Activated CD4-positive, alpha-beta T cell treated with anti-CD3 and anti-CD28 coated beads, Interleukin-2, amount 10 ng/mL, durations not matched to agents 24 days and 14 days (primary cell): ENCODE data around the gene TM9SF4. TPM values are rescaled to one million over a fixed set of nuclear protein-coding genes. Genes with fewer than 3 reads are reported as not detected.
"Not testable (repeated sequence)": the region's sequence is repeated elsewhere in the genome, so short reads cannot be mapped to it uniquely, and the experiment has no call there.

Source experiments
- DNase-seq: peaks from one replicate; pipeline ENCODE4 v3.0.0; 2022
- H3K27ac Mint-ChIP-seq: one replicate; pipeline ENCODE4 v1.8.0; 2022; ENCODE audit warnings: mild to moderate bottlenecking, mixed read lengths
- H3K27me3 Mint-ChIP-seq: one replicate; pipeline ENCODE4 v1.8.0; 2022; ENCODE audit warnings: mixed read lengths
- H3K36me3 Mint-ChIP-seq: one replicate; pipeline ENCODE4 v1.8.0; 2022; ENCODE audit warnings: low read depth, mild to moderate bottlenecking, mixed read lengths
- H3K4me1 Mint-ChIP-seq: one replicate; pipeline ENCODE4 v1.8.0; 2021; ENCODE audit warnings: mixed read lengths
- H3K4me3 Mint-ChIP-seq: one replicate; pipeline ENCODE4 v1.8.0; 2022; ENCODE audit warnings: mild to moderate bottlenecking, moderate library complexity, mixed read lengths
- H3K9me3 Mint-ChIP-seq: one replicate; pipeline ENCODE4 v1.8.0; 2021; ENCODE audit warnings: mixed read lengths
- intact Hi-C: fragments of 100-400 bp; cut with micrococcal nuclease; formaldehyde crosslinking; loops from one replicate; pipeline ENCODE4 v1.15.1; 2023
- total RNA-seq: library from RNA; stranded (reverse); gene quantifications from 2 replicates; pipeline ENCODE4 v1.2.3, GENCODE V29; 2022

The TM9SF4 gene
- total RNA-seq, 1 donor from 2014 or later, result 49.8 TPM

- Mint-ChIP-seq H3K27ac (no peak overlapping the region), H3K36me3 (peaks cover 75% of the 10 kb centered on the region), H3K4me1 (peaks cover 3% of the 10 kb centered on the region), H3K9me3 (no peaks in the 10 kb centered on the region), H3K4me3 (no peak overlapping the region), H3K27me3 (no peaks in the 10 kb centered on the region)
- no peak for DNase-seq
- intact Hi-C loops, result no loop called here
These were observed 52.8 kb downstream of the TM9SF4 start for GRCh38 chr20:32162351-32162750.

- no peak for DNase-seq
- Mint-ChIP-seq H3K9me3 (no peaks in the 10 kb centered on the region), H3K27me3 (no peaks in the 10 kb centered on the region), H3K4me1 (peaks cover 3% of the 10 kb centered on the region), H3K27ac (no peak overlapping the region), H3K36me3 (peaks cover 64% of the 10 kb centered on the region), H3K4me3 (no peak overlapping the region)
- intact Hi-C loops, result no loop called here
These were observed 54.4 kb downstream of the TM9SF4 start for GRCh38 chr20:32163951-32164350.

DNA sequence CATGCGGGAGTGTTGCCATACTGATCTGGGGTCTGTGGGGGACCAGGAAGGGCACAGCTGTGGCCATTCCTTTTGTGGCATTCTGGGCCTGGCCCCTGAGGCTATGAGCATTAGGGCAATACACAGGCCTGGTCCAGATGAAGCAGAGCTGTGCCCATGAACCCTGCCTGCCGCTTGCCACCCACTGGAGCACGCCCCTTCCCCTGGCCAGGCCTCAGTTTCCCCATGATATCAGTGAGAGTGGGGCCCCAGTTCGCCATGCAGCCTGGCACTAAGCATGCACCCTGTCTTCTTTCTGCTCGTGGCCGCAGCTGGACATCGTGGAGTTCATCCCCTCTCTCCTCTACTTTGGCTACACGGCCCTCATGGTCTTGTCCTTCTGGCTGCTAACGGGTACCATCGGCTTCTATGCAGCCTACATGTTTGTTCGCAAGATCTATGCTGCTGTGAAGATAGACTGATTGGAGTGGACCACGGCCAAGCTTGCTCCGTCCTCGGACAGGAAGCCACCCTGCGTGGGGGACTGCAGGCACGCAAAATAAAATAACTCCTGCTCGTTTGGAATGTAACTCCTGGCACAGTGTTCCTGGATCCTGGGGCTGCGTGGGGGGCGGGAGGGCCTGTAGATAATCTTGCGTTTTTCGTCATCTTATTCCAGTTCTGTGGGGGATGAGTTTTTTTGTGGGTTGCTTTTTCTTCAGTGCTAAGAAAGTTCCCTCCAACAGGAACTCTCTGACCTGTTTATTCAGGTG, 55.6 kb downstream of the TM9SF4 start:
- no peaks in the 10 kb centered on the region for H3K9me3 Mint-ChIP-seq
- no peak overlapping the region for H3K4me3 Mint-ChIP-seq
- H3K36me3 Mint-ChIP-seq, result peaks cover 55% of the 10 kb centered on the region
- intact Hi-C loops, result no loop called here
- H3K27me3 Mint-ChIP-seq, result no peaks in the 10 kb centered on the region
- DNase-seq, result no peak
- H3K4me1 Mint-ChIP-seq, result peaks cover 3% of the 10 kb centered on the region
- no peak overlapping the region for H3K27ac Mint-ChIP-seq

- peaks cover 51% of the 10 kb centered on the region for H3K36me3 Mint-ChIP-seq
These were observed 56.5 kb downstream of the TM9SF4 start for GRCh38 chr20:32165836-32166545.

DNA sequence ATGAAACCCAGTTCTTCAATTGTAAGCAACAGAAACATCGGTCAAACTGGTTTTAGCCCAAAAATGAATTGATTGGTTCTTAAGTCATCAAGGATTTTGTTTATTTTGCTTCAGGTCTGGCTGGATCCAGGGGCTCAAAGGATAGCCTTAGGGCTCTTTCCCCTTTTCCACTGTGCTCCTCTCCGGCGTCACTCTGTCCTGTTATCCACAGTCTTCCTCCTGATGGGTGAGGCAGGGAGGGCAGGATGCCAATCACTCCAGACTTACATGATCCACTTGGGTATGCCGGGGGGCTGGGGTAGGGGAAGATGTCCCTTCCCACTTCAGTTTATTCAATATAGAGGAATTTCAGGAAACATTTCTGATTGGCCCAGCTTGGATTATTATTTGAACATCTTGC, 58.0 kb downstream of the TM9SF4 start:
- no peak overlapping the region for H3K4me3 Mint-ChIP-seq

More at GRCh38 chr20:32165836-32166545, 56.5 kb downstream of the TM9SF4 start:
- no peak for DNase-seq
- intact Hi-C loops, result no loop called here
- no peak overlapping the region for H3K27ac Mint-ChIP-seq
- H3K27me3 Mint-ChIP-seq, result no peaks in the 10 kb centered on the region
- H3K4me3 Mint-ChIP-seq, result no peak overlapping the region
- H3K9me3 Mint-ChIP-seq, result no peaks in the 10 kb centered on the region
- H3K4me1 Mint-ChIP-seq, result peaks cover 3% of the 10 kb centered on the region

DNA sequence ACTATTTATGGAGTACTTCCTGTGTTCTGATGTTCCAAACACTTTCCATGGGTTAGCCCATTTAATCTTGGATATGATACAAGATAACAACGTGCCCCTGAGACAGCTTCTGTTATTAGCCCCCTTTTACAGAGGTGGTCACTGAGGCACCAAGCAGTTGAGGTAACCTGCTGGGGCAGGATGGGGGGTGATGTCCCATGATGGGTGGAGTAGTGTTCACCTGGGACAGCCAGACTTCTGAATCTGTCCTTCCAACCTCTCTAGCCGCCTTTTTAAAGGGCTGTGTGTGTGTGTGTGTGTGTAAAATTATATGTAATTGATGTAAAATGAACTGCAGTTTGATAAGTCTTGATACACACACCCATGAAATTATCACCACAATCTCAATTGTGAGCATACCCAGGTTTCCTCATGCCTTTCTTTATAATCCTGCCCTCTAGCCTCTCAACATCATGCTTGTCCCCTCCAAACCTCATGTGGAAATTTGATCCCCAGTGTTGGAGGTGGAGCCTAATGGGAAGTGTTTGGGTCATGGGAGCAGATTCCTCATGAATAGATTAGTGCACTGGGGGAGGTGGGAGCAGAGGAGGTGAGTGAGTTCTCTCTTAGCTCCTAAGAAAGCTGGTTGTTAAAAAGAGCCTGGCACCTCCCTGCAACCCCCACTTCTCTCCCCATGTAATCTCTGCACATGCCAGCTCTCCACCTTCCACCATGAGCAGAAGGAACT, 58.8 kb downstream of the TM9SF4 start:
- H3K27ac Mint-ChIP-seq, result no peak overlapping the region
- H3K9me3 Mint-ChIP-seq, result no peaks in the 10 kb centered on the region
- peaks cover 31% of the 10 kb centered on the region for H3K36me3 Mint-ChIP-seq
- peaks cover 3% of the 10 kb centered on the region for H3K4me1 Mint-ChIP-seq
- H3K4me3 Mint-ChIP-seq, result no peak overlapping the region
- no peak for DNase-seq
- intact Hi-C loops, result no loop called here
- no peaks in the 10 kb centered on the region for H3K27me3 Mint-ChIP-seq

More for the DNA sequence above, 58.0 kb downstream of the TM9SF4 start:
- intact Hi-C loops, result no loop called here
- Mint-ChIP-seq H3K36me3 (peaks cover 36% of the 10 kb centered on the region), H3K4me1 (peaks cover 3% of the 10 kb centered on the region), H3K9me3 (no peaks in the 10 kb centered on the region), H3K27ac (no peak overlapping the region), H3K27me3 (no peaks in the 10 kb centered on the region)
- no peak for DNase-seq

GRCh38 chr20:32177696-32178095, 68.2 kb downstream of the TM9SF4 start:
- DNase-seq, result not testable (repeated sequence)

GRCh38 chr20:32179515-32179914, 70.0 kb downstream of the TM9SF4 start:
- Mint-ChIP-seq H3K27me3 (no peaks in the 10 kb centered on the region), H3K4me3 (no peak overlapping the region), H3K9me3 (no peaks in the 10 kb centered on the region), H3K4me1 (no peaks in the 10 kb centered on the region), H3K36me3 (no peaks in the 10 kb centered on the region), H3K27ac (no peak overlapping the region)
- intact Hi-C loops, result no loop called here
- DNase-seq, result no peak

More at GRCh38 chr20:32177696-32178095, 68.2 kb downstream of the TM9SF4 start:
- H3K9me3 Mint-ChIP-seq, H3K4me1 Mint-ChIP-seq, intact Hi-C loops, H3K4me3 Mint-ChIP-seq, H3K36me3 Mint-ChIP-seq, H3K27me3 Mint-ChIP-seq, H3K27ac Mint-ChIP-seq: not testable (repeated sequence)

- no peaks in the 10 kb centered on the region for H3K27me3 Mint-ChIP-seq
These were observed 70.4 kb downstream of the TM9SF4 start for GRCh38 chr20:32179934-32180333.

GRCh38 chr20:32181606-32182005, 72.1 kb downstream of the TM9SF4 start:
- no peaks in the 10 kb centered on the region for H3K4me1 Mint-ChIP-seq
- DNase-seq, result no peak
- no peak overlapping the region for H3K27ac Mint-ChIP-seq
- no peaks in the 10 kb centered on the region for H3K9me3 Mint-ChIP-seq
- H3K27me3 Mint-ChIP-seq, result no peaks in the 10 kb centered on the region
- intact Hi-C loops, result no loop called here
- no peaks in the 10 kb centered on the region for H3K36me3 Mint-ChIP-seq
- no peak overlapping the region for H3K4me3 Mint-ChIP-seq

More at GRCh38 chr20:32179934-32180333, 70.4 kb downstream of the TM9SF4 start:
- Mint-ChIP-seq H3K27ac (no peak overlapping the region), H3K36me3 (no peaks in the 10 kb centered on the region), H3K4me3 (no peak overlapping the region), H3K9me3 (no peaks in the 10 kb centered on the region), H3K4me1 (no peaks in the 10 kb centered on the region)
- intact Hi-C loops, result no loop called here
- DNase-seq, result no peak

DNA sequence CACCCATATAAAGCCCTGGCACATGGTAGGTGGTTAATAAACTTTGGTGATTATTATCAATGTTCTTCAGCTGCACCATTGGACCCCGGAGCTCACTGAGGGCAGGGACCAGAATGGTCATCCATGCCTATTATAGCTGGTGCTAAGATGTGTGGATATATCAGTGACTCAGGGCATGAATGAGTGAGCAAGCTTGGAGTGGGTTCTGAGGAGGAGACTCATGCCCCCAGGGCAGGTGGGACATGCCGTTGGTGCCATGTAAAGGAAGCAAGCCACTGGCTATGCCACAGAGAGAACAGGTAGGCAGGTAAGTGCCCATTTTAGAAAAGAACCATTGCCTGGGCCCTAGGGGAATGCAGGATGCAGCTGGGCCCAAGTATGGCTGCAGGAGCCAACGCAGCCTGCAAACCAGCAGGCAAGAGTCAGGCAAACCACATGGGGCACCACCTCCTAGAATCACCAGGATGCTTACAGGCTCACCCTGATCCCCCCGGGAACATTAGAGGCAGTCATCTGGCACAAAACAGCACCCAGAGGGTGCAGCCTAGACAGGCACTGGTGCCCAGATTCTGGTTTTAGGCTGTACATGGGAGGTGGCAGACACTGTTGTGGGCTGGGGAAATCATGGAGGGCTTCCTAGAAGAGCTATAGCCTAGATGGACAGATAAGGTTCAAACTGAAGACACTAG, 74.6 kb downstream of the TM9SF4 start:
- H3K4me3 Mint-ChIP-seq, result no peak overlapping the region
- H3K27me3 Mint-ChIP-seq, result no peaks in the 10 kb centered on the region
- no peaks in the 10 kb centered on the region for H3K9me3 Mint-ChIP-seq
- H3K27ac Mint-ChIP-seq, result no peak overlapping the region
- peaks cover 2% of the 10 kb centered on the region for H3K36me3 Mint-ChIP-seq
- intact Hi-C loops, result no loop called here
- no peak for DNase-seq
- H3K4me1 Mint-ChIP-seq, result peaks cover 3% of the 10 kb centered on the region

DNA sequence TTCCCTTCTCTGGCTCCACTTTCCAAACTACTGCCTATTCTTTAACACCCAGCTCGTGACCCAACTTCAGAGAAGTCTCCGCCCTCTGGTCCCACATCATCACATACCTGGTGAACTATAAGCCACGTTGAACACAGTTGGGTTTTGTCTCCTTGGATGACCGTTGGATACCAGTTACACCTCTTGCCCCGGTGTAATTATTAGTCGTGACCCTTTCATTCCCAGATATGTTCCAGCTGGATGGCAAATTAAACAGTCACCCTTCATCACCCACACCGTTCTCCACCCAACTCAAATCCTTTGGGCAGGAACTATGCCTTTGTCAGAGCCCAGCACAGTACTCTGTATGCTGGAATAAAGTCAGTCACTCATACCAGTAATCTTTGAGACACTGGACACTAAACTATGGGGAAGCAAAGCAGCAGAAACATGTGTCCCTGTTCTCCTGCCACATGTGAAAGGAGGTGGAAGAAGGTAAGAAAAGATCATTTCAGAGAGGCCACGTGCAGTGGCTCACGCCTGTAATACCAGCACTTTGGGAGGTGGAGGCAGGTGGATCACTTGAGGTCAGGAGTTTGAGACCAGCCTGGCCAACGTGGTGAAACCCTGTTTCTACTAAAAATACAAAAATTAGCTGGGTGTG, 75.6 kb downstream of the TM9SF4 start:
- intact Hi-C loops, result no loop called here
- Mint-ChIP-seq H3K4me1 (peaks cover 5% of the 10 kb centered on the region), H3K4me3 (no peak overlapping the region), H3K27me3 (no peaks in the 10 kb centered on the region), H3K9me3 (no peaks in the 10 kb centered on the region), H3K36me3 (peaks cover 2% of the 10 kb centered on the region), H3K27ac (no peak overlapping the region)
- DNase-seq, result no peak

- H3K27me3 Mint-ChIP-seq, result no peaks in the 10 kb centered on the region
- no peak for DNase-seq
- intact Hi-C loops, result no loop called here
- no peaks in the 10 kb centered on the region for H3K9me3 Mint-ChIP-seq
- H3K36me3 Mint-ChIP-seq, result peaks cover 8% of the 10 kb centered on the region
- no peak overlapping the region for H3K27ac Mint-ChIP-seq
- H3K4me1 Mint-ChIP-seq, result peaks cover 15% of the 10 kb centered on the region
- H3K4me3 Mint-ChIP-seq, result no peak overlapping the region
These were observed 77.0 kb downstream of the TM9SF4 start for GRCh38 chr20:32186506-32186905.
